Measurements from ENCODE around the gene SLC1A1.

The SLC1A1 gene

GRCh38 chr9:4620057-4620765, 129.9 kb downstream of the SLC1A1 start:
- Histone ChIP-seq H4K20me1 (ENCODE audit: insufficient read depth) (no peaks in the 10 kb centered on the region), H3K4me2 (no peak overlapping the region), H2AFZ (ENCODE audit: low read depth) (no peak overlapping the region), H3K9ac (no peak overlapping the region), H3K4me3 (IDR thresholded peaks at IDR 0.05; ENCODE audit: insufficient read depth, low read depth, low read length) (no peak overlapping the region), H3K36me3 (ENCODE audit: insufficient read depth) (no peaks in the 10 kb centered on the region; the same call in 1 of the 2 replicates), H3K4me1 (ENCODE audit: low read depth, poor library complexity, severe bottlenecking) (no peaks in the 10 kb centered on the region), H3K27me3 (ENCODE audit: insufficient read depth, low read depth) (no peaks in the 10 kb centered on the region), H3K27ac (no peak overlapping the region), H3K79me2 (ENCODE audit: insufficient read depth, low read depth) (no peaks in the 10 kb centered on the region)
- no peak for TF ChIP-seq CTCF (conservative IDR thresholded peaks at IDR 0.05; ENCODE audit: low read depth, low read length)

- Histone ChIP-seq H3K79me2 (ENCODE audit: insufficient read depth, low read depth) (no peaks in the 10 kb centered on the region), H3K36me3 (ENCODE audit: insufficient read depth) (no peaks in the 10 kb centered on the region; the same call in 1 of the 2 replicates), H3K4me3 (IDR thresholded peaks at IDR 0.05; ENCODE audit: insufficient read depth, low read depth, low read length) (no peak overlapping the region), H3K27ac (no peak overlapping the region), H2AFZ (ENCODE audit: low read depth) (no peak overlapping the region), H3K4me1 (ENCODE audit: low read depth, poor library complexity, severe bottlenecking) (no peaks in the 10 kb centered on the region), H4K20me1 (ENCODE audit: insufficient read depth) (no peaks in the 10 kb centered on the region), H3K4me2 (no peak overlapping the region), H3K27me3 (ENCODE audit: insufficient read depth, low read depth) (no peaks in the 10 kb centered on the region), H3K9ac (no peak overlapping the region)
- no peak for TF ChIP-seq CTCF (conservative IDR thresholded peaks at IDR 0.05; ENCODE audit: low read depth, low read length)
Measured at GRCh38 chr9:4620881-4621555, 130.8 kb downstream of the SLC1A1 start.

- Histone ChIP-seq H3K4me3 (IDR thresholded peaks at IDR 0.05; ENCODE audit: insufficient read depth, low read depth, low read length) (no peak overlapping the region), H4K20me1 (ENCODE audit: insufficient read depth) (no peaks in the 10 kb centered on the region), H2AFZ (ENCODE audit: low read depth) (no peak overlapping the region), H3K4me1 (ENCODE audit: low read depth, poor library complexity, severe bottlenecking) (no peaks in the 10 kb centered on the region), H3K36me3 (ENCODE audit: insufficient read depth) (no peaks in the 10 kb centered on the region; the same call in 1 of the 2 replicates), H3K27ac (no peak overlapping the region), H3K9ac (no peak overlapping the region), H3K4me2 (no peak overlapping the region), H3K27me3 (ENCODE audit: insufficient read depth, low read depth) (no peaks in the 10 kb centered on the region), H3K79me2 (ENCODE audit: insufficient read depth, low read depth) (no peaks in the 10 kb centered on the region)
- no peak for TF ChIP-seq CTCF (conservative IDR thresholded peaks at IDR 0.05; ENCODE audit: low read depth, low read length)
Measured at GRCh38 chr9:4622016-4622415, 131.7 kb downstream of the SLC1A1 start.

- Histone ChIP-seq H3K9ac (no peak overlapping the region), H4K20me1 (ENCODE audit: insufficient read depth) (no peaks in the 10 kb centered on the region), H3K4me2 (no peak overlapping the region), H3K36me3 (ENCODE audit: insufficient read depth) (no peaks in the 10 kb centered on the region), H3K79me2 (ENCODE audit: insufficient read depth, low read depth) (no peaks in the 10 kb centered on the region), H2AFZ (ENCODE audit: low read depth) (no peak overlapping the region), H3K4me3 (IDR thresholded peaks at IDR 0.05; ENCODE audit: insufficient read depth, low read depth, low read length) (no peak overlapping the region), H3K27ac (no peak overlapping the region), H3K27me3 (ENCODE audit: insufficient read depth, low read depth) (no peaks in the 10 kb centered on the region), H3K4me1 (ENCODE audit: low read depth, poor library complexity, severe bottlenecking) (no peaks in the 10 kb centered on the region)
- no peak for TF ChIP-seq CTCF (conservative IDR thresholded peaks at IDR 0.05; ENCODE audit: low read depth, low read length)
Measured at GRCh38 chr9:4630836-4631235, 140.6 kb downstream of the SLC1A1 start.

Measured in KMS-11 (cell line).